Neural progenitor cell (in vitro differentiated cells): ENCODE data around the gene CEP135. TPM values are rescaled to one million over a fixed set of nuclear protein-coding genes. Genes with fewer than 3 reads are reported as not detected.
A peak's percentile ranks its signal among the peaks of the same experiment; 100 is the strongest.

Source experiments
- DNase-seq: peaks from one replicate; pipeline ENCODE4 v3.0.0-alpha.2; 2016; ENCODE audit warnings: low spot score
- H2AFZ ChIP-seq: fragments of 200-600 bp; sonication (generic); replicated peaks from 2 replicates; pipeline ENCODE4 v1.6.1; 2016; ENCODE audit warnings: antibody characterized with exemption
- H3F3A ChIP-seq: fragments of 200-600 bp; sonication (generic); 2 replicates; pipeline ENCODE4 v1.6.1; 2016; ENCODE audit warnings: antibody characterized with exemption, low read depth
- H3K27ac ChIP-seq: fragments of 200-600 bp; sonication (generic); 2 replicates; pipeline ENCODE4 v1.5.1; 2016; ENCODE audit warnings: mild to moderate bottlenecking
- H3K27me3 ChIP-seq: fragments of 200-600 bp; sonication (generic); 2 replicates; pipeline ENCODE4 v1.6.1; 2016; ENCODE audit warnings: mild to moderate bottlenecking, moderate library complexity
- H3K36me3 ChIP-seq: fragments of 200-600 bp; sonication (generic); 2 replicates; pipeline ENCODE4 v1.5.1; 2016
- H3K4me1 ChIP-seq: fragments of 200-600 bp; sonication (generic); 2 replicates; pipeline ENCODE4 v1.6.1; 2016; ENCODE audit warnings: mixed run types
- H3K4me2 ChIP-seq: fragments of 200-600 bp; sonication (generic); 2 replicates; pipeline ENCODE4 v1.6.1; 2016
- H3K4me3 ChIP-seq: fragments of 200-600 bp; sonication (generic); 2 replicates; pipeline ENCODE4 v1.5.1; 2016
- H3K79me2 ChIP-seq: fragments of 200-600 bp; sonication (generic); 2 replicates; pipeline ENCODE4 v1.6.1; 2016; ENCODE audit warnings: low read depth
- H3K9ac ChIP-seq: fragments of 200-600 bp; sonication (generic); 2 replicates; pipeline ENCODE4 v1.6.1; 2016
- H3K9me3 ChIP-seq: fragments of 200-600 bp; sonication (generic); 2 replicates; pipeline ENCODE4 v1.5.1; 2016; ENCODE audit warnings: low read depth
- H4K20me1 ChIP-seq: fragments of 200-600 bp; sonication (generic); 2 replicates; pipeline ENCODE4 v1.6.1; 2016; ENCODE audit warnings: low read depth
- H3K27ac Mint-ChIP-seq: 3 replicates; pipeline ENCODE4 v1.8.0; 2021; ENCODE audit warnings: mixed read lengths
- H3K27me3 Mint-ChIP-seq: 2 replicates; pipeline ENCODE4 v1.8.0; 2022; ENCODE audit warnings: low read depth, mild to moderate bottlenecking, inconsistent platforms, moderate library complexity, mixed read lengths; ENCODE audit not compliant: insufficient read depth
- H3K36me3 Mint-ChIP-seq: 3 replicates; pipeline ENCODE4 v1.8.0; 2021; ENCODE audit warnings: mixed read lengths
- H3K4me1 Mint-ChIP-seq: 3 replicates; pipeline ENCODE4 v1.8.0; 2021; ENCODE audit warnings: mixed read lengths
- H3K4me3 Mint-ChIP-seq: 3 replicates; pipeline ENCODE4 v1.8.0; 2021; ENCODE audit warnings: mild to moderate bottlenecking, moderate library complexity, mixed read lengths
- H3K9me3 Mint-ChIP-seq: 3 replicates; pipeline ENCODE4 v1.8.0; 2020; ENCODE audit warnings: mixed read lengths
- EZH2 ChIP-seq: fragments of 200-600 bp; sonication (generic); IDR thresholded peaks from 2 replicates; pipeline ENCODE4 v1.6.1; 2017; ENCODE audit warnings: antibody characterized with exemption, mild to moderate bottlenecking, moderate library complexity
- EZH2phosphoT487 ChIP-seq: fragments of 200-600 bp; sonication (generic); IDR thresholded peaks from 2 replicates; pipeline ENCODE4 v1.6.1; 2017; ENCODE audit warnings: antibody characterized with exemption
- total RNA-seq: library from RNA; depleted of rRNA; stranded (reverse); fragments of >200 nt; gene quantifications from 2 replicates; pipeline ENCODE4 v1.2.3, GENCODE V29; 2015; ENCODE audit warnings: low replicate concordance
- TF ChIP-seq, protein P1 (sequence below): fragments of 200-600 bp; sonication (generic); IDR thresholded peaks from 2 replicates; pipeline ENCODE4 v1.5.1; 2017; ENCODE audit warnings: antibody characterized with exemption, mild to moderate bottlenecking

CEP135 gene
- total RNA-seq, 1 donor from 2014 or later: 40.4 TPM

DNA sequence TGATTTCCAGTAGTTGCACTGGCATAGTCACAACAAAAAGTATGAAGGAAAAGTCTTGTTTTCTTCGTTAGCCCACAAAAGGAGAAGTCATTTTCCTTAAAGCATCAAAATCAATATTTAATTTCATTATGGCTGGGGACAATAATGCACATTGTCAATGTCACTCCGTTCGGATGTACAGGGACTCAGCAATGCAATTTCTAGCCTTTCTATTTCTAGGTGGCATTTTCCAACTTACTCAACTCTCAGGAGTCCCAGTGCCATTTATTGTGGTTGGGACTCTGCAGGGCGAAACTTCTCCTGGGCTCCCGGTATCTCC, 99.6 kb downstream of the CEP135 start:
- H2AFZ ChIP-seq: peak overlapping the region; percentile 97
- H3K36me3 ChIP-seq: no peaks in the 10 kb centered on the region
- no peak overlapping the region for H3K9ac ChIP-seq
- H3K27me3 ChIP-seq: no peaks in the 10 kb centered on the region
- peaks cover 19% of the 10 kb centered on the region for H4K20me1 ChIP-seq
- TF ChIP-seq, protein P1, sequence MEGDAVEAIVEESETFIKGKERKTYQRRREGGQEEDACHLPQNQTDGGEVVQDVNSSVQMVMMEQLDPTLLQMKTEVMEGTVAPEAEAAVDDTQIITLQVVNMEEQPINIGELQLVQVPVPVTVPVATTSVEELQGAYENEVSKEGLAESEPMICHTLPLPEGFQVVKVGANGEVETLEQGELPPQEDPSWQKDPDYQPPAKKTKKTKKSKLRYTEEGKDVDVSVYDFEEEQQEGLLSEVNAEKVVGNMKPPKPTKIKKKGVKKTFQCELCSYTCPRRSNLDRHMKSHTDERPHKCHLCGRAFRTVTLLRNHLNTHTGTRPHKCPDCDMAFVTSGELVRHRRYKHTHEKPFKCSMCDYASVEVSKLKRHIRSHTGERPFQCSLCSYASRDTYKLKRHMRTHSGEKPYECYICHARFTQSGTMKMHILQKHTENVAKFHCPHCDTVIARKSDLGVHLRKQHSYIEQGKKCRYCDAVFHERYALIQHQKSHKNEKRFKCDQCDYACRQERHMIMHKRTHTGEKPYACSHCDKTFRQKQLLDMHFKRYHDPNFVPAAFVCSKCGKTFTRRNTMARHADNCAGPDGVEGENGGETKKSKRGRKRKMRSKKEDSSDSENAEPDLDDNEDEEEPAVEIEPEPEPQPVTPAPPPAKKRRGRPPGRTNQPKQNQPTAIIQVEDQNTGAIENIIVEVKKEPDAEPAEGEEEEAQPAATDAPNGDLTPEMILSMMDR: no peak
- no peak for TF ChIP-seq EZH2
- no peak for TF ChIP-seq EZH2phosphoT487
- no peaks in the 10 kb centered on the region for H3K27me3 Mint-ChIP-seq
- H3K4me2 ChIP-seq: peak overlapping the region; percentile 85
- peaks cover 27% of the 10 kb centered on the region for H3K4me1 Mint-ChIP-seq
- H3K4me3 Mint-ChIP-seq: peak overlapping the region; percentile 92
- no peak for DNase-seq
- peaks cover 42% of the 10 kb centered on the region for H3K79me2 ChIP-seq
- no peaks in the 10 kb centered on the region for H3K9me3 Mint-ChIP-seq
- H3K27ac Mint-ChIP-seq: peak overlapping the region; percentile 29
- peak overlapping the region; percentile 91 for H3K4me3 ChIP-seq
- no peaks in the 10 kb centered on the region for H3K9me3 ChIP-seq
- H3K27ac ChIP-seq: no peak overlapping the region
- H3K4me1 ChIP-seq: peaks cover 22% of the 10 kb centered on the region
- peaks cover 32% of the 10 kb centered on the region for H3F3A ChIP-seq
- no peaks in the 10 kb centered on the region for H3K36me3 Mint-ChIP-seq

DNA sequence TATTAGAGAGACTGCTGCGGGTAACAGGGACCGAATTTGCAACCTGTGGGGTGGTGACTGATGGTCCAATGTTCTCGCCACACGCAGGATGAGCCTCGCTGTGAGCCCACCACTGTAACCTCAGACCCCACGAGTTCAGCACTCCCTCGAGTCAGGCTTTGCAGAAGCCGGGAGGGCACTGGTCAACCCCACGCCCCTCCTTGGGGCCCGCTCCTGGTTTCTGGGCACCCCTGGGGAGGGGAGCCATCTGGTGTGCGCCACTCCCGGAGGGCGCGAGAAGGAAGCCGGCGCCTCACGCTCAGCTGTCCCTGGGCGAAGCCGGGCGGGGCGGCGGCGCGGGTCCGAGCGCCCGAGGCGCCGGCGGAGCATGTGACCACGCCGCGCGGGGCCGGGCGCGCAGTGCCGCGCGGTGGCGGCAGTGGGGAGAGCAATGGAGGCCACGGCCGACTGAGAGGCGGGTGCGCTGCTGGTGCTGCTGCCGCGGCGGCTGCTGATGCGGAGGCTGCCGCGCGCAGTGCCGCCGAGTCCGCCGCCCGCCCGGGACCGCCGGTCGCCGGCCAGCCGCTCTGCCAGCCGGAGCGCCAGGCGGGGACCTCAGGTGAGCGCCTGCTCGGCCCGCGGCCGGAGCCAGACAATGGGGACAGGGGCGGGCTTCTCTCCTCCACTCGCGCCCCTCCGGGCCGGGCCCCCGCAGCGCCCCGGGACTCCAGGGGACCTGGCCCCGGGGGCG, 100.1 kb downstream of the CEP135 start:
- H3K36me3 Mint-ChIP-seq: no peaks in the 10 kb centered on the region
- peaks cover 27% of the 10 kb centered on the region for H3K4me1 Mint-ChIP-seq
- peak overlapping the region; percentile 91 for H3K4me3 ChIP-seq
- H3K4me1 ChIP-seq: peaks cover 22% of the 10 kb centered on the region
- peak overlapping the region; percentile 29 for H3K27ac Mint-ChIP-seq
- H3K4me3 Mint-ChIP-seq: peak overlapping the region; percentile 92
- H3K27me3 ChIP-seq: no peaks in the 10 kb centered on the region
- DNase-seq: peak; percentile 91
- peaks cover 47% of the 10 kb centered on the region for H3K79me2 ChIP-seq
- no peaks in the 10 kb centered on the region for H3K9me3 ChIP-seq
- peak overlapping the region; percentile 97 for H2AFZ ChIP-seq
- TF ChIP-seq EZH2phosphoT487 (no peak), EZH2 (no peak)
- TF ChIP-seq, protein P1: peak; percentile 37
- H3K9ac ChIP-seq: peak overlapping the region; percentile 53
- H3K36me3 ChIP-seq: no peaks in the 10 kb centered on the region
- H3K27me3 Mint-ChIP-seq: no peaks in the 10 kb centered on the region
- H3K27ac ChIP-seq: peak overlapping the region; percentile 46
- H3K9me3 Mint-ChIP-seq: no peaks in the 10 kb centered on the region
- H4K20me1 ChIP-seq: peaks cover 24% of the 10 kb centered on the region
- H3K4me2 ChIP-seq: peak overlapping the region; percentile 89
- peaks cover 35% of the 10 kb centered on the region for H3F3A ChIP-seq

DNA sequence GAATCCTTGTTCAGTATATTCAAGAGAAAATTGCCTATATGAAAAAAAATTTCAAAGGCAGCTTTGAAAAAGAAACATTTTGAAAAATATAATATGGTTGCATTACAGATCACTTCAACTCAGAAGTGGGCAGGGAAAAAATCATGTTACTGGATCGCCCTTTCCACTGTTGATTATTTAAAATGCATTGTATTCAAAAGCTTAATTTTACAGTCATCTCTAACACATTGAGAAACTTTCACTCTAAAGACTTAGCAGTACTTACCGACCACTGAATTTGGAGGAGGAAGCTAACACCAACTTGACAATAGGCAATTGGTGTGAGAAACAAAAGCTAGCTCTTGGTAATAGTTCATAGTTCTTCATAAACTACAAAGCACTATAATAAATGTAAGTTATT, 101.9 kb downstream of the CEP135 start:
- peak overlapping the region; percentile 89 for H3K4me2 ChIP-seq
- TF ChIP-seq, protein P1: no peak
- no peak for TF ChIP-seq EZH2
- no peak for TF ChIP-seq EZH2phosphoT487
- no peaks in the 10 kb centered on the region for H3K27me3 ChIP-seq
- peak overlapping the region; percentile 91 for H3K4me3 ChIP-seq
- peaks cover 35% of the 10 kb centered on the region for H3F3A ChIP-seq
- Mint-ChIP-seq H3K27ac (no peak overlapping the region), H3K4me3 (peak overlapping the region; percentile 92), H3K36me3 (no peaks in the 10 kb centered on the region), H3K4me1 (peaks cover 38% of the 10 kb centered on the region), H3K9me3 (no peaks in the 10 kb centered on the region), H3K27me3 (no peaks in the 10 kb centered on the region)
- no peak overlapping the region for H3K9ac ChIP-seq
- no peak overlapping the region for H2AFZ ChIP-seq
- H3K27ac ChIP-seq: no peak overlapping the region
- H3K36me3 ChIP-seq: no peaks in the 10 kb centered on the region
- no peaks in the 10 kb centered on the region for H3K9me3 ChIP-seq
- H4K20me1 ChIP-seq: peaks cover 42% of the 10 kb centered on the region
- DNase-seq: no peak
- H3K4me1 ChIP-seq: peaks cover 32% of the 10 kb centered on the region
- peaks cover 65% of the 10 kb centered on the region for H3K79me2 ChIP-seq
